Natural killer cell (primary cell): ENCODE results near the gene NFIA. TPM values are rescaled to one million over a fixed set of nuclear protein-coding genes. Genes with fewer than 3 reads are reported as not detected.

ENCODE experiments used
- ATAC-seq, 3 donors: fragments of 150-1000 bp in 2 of 3; fragments of 200-7000 bp in 1 of 3; cut with Tn5 transposase; 1 replicate in 1 of 3; 2 replicates in 2 of 3; pipeline ENCODE4 v1.10.0; 2021; ENCODE audit warnings: mild to moderate bottlenecking in 2 of 3, moderate library complexity in 2 of 3
- DNase-seq, 2 donors: peaks; one replicate each; pipeline versions ENCODE4 v3.0.0 to v3.0.0-alpha.2; 2013 to 2021; ENCODE audit warnings: mixed read lengths in 1 of 2
- H3K27ac ChIP-seq: one replicate; pipeline ENCODE4 v1.5.1; 2013; ENCODE audit warnings: mild to moderate bottlenecking, low read length
- H3K27me3 ChIP-seq: one replicate; pipeline ENCODE4 v1.6.1; 2013; ENCODE audit warnings: low read length; ENCODE audit not compliant: control insufficient read depth, insufficient read depth
- H3K36me3 ChIP-seq: one replicate; pipeline ENCODE4 v1.6.1; 2013; ENCODE audit warnings: low read length; ENCODE audit not compliant: control insufficient read depth, insufficient read depth
- H3K4me1 ChIP-seq: one replicate; pipeline ENCODE4 v1.6.1; 2013; ENCODE audit warnings: low read length; ENCODE audit not compliant: control insufficient read depth, insufficient read depth
- H3K4me3 ChIP-seq: one replicate; pipeline ENCODE4 v1.5.1; 2013; ENCODE audit warnings: low read length
- H3K9me3 ChIP-seq: one replicate; pipeline ENCODE4 v1.6.1; 2013; ENCODE audit warnings: low read length; ENCODE audit not compliant: control insufficient read depth, insufficient read depth
- H3K27ac Mint-ChIP-seq, 2 donors: one replicate each; pipeline ENCODE4 v1.8.0; 2022; ENCODE audit warnings: mild to moderate bottlenecking in 2 of 2, mixed read lengths in 2 of 2, moderate library complexity in 1 of 2
- H3K27me3 Mint-ChIP-seq, 2 donors: one replicate each; pipeline ENCODE4 v1.8.0; 2022; ENCODE audit warnings: low read depth in 2 of 2, mixed read lengths in 2 of 2
- H3K36me3 Mint-ChIP-seq: one replicate; pipeline ENCODE4 v1.8.0; 2022; ENCODE audit warnings: mixed read lengths
- H3K4me1 Mint-ChIP-seq, 2 donors: one replicate each; pipeline ENCODE4 v1.8.0; 2022; ENCODE audit warnings: mixed read lengths in 2 of 2
- H3K4me3 Mint-ChIP-seq: one replicate; pipeline ENCODE4 v1.8.0; 2022; ENCODE audit warnings: mild to moderate bottlenecking, moderate library complexity, mixed read lengths
- H3K9me3 Mint-ChIP-seq, 2 donors: one replicate each; pipeline ENCODE4 v1.8.0; 2022; ENCODE audit warnings: mixed read lengths in 2 of 2
- CTCF ChIP-seq: fragments of 200-600 bp; IDR thresholded peaks from one replicate; pipeline ENCODE4 v1.8.0; 2022; ENCODE audit warnings: antibody characterized with exemption
- WGBS: methylation state at CpG from one replicate; pipeline ENCODE4 v1.1.7; 2013; ENCODE audit warnings: missing lambda C conversion rate; ENCODE audit not compliant: insufficient coverage; 5-methylcytosine and 5-hydroxymethylcytosine counted together
- intact Hi-C: fragments of 100-400 bp; cut with micrococcal nuclease; formaldehyde crosslinking; loops from one replicate; pipeline ENCODE4 v1.14.2; 2022
- total RNA-seq, 4 donors: library from RNA; stranded (reverse); fragments of 120-200 nt in 1 of 4; gene quantifications; one replicate each; pipeline versions ENCODE4 v1.2.3 to v1.2.4, GENCODE V29; 2013 to 2022

NFIA gene
- total RNA-seq, 3 donors from 2014 or later (not counting 1 experiment from before 2014, with no cell fraction given) = 3.5 to 6.5 (median 3.6) TPM

- Mint-ChIP-seq H3K27me3 (peaks cover 5 to 45% of the 10 kb centered on the region in 2 donors), H3K36me3 (no peaks in the 10 kb centered on the region), H3K4me1 (peaks cover 5 to 11% of the 10 kb centered on the region in 2 donors), H3K27ac (no peak overlapping the region), H3K4me3 (no peak overlapping the region), H3K9me3 (no peaks in the 10 kb centered on the region)
- intact Hi-C loops = no loop called here
- ATAC-seq (peak in 1 of 3 donors; percentile 55), DNase-seq (no peak)
- H3K4me3 ChIP-seq = no peak overlapping the region
- no peak overlapping the region for H3K27ac ChIP-seq
- H3K36me3 ChIP-seq = no peaks in the 10 kb centered on the region
- no peaks in the 10 kb centered on the region for H3K27me3 ChIP-seq
- 0% methylated on average over 3 of the region's 3 CpGs for WGBS
- no peak for TF ChIP-seq CTCF
- H3K4me1 ChIP-seq = no peaks in the 10 kb centered on the region
- H3K9me3 ChIP-seq = no peaks in the 10 kb centered on the region
Measured at GRCh38 chr1:61157468-61157987, 75.2 kb downstream of the NFIA start.

DNA sequence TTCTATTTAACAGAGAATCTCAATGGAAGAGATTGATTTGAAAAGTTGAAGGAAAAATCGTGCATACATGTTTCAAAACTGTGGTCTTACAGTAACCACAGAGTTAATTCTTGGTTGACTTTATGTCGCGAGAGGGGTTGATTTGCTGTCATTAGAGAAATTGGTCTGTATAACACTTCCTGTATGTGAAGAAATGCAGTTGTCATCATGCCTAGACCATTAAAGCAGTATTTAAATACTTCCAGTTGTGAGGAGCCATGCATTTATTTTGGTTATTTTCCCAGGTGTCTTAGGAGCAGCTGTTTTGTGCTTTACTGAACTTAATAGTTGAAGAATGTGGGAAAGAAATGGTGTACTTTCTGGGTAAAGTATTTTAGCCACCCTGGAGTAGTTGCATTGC is 76.2 kb downstream of the NFIA start:
- no peak for DNase-seq
- no peak overlapping the region for H3K4me3 Mint-ChIP-seq
- H3K9me3 ChIP-seq = no peaks in the 10 kb centered on the region
- H3K27ac ChIP-seq = no peak overlapping the region
- H3K27me3 ChIP-seq = no peaks in the 10 kb centered on the region
- no peak overlapping the region for H3K4me3 ChIP-seq
- intact Hi-C loops = no loop called here
- no peak for TF ChIP-seq CTCF
- no peak overlapping the region for H3K27ac Mint-ChIP-seq
- WGBS = 14% methylated on average over 3 of the region's 3 CpGs
- H3K27me3 Mint-ChIP-seq = peaks cover 5 to 34% of the 10 kb centered on the region in 2 donors
- no peaks in the 10 kb centered on the region for H3K36me3 ChIP-seq
- no peaks in the 10 kb centered on the region for H3K9me3 Mint-ChIP-seq
- peaks cover 5 to 11% of the 10 kb centered on the region in 2 donors for H3K4me1 Mint-ChIP-seq
- no peaks in the 10 kb centered on the region for H3K36me3 Mint-ChIP-seq
- H3K4me1 ChIP-seq = no peaks in the 10 kb centered on the region
- ATAC-seq = no peak

DNA sequence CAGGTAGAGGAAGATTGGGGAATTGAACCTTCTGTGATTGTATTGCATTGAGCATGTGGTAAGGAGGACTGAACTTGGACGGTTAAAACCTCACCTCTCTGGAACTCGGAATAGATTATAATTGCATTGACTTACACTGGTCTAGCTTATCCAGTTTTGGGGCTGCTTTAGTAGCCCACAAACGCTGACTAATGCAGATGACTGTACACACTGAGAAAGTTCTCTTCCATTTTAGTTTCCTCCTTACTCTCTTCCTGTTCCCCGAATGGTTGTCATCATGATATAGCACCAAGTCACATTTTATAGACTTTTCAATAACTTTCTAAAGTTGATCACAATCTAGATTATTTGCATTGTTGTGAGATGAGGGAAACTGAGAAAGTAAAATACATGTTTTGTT is 78.2 kb downstream of the NFIA start:
- Histone ChIP-seq H3K27ac (no peak overlapping the region), H3K9me3 (no peaks in the 10 kb centered on the region), H3K36me3 (no peaks in the 10 kb centered on the region), H3K4me1 (no peaks in the 10 kb centered on the region), H3K27me3 (no peaks in the 10 kb centered on the region), H3K4me3 (no peak overlapping the region)
- no peak overlapping the region for H3K27ac Mint-ChIP-seq
- TF ChIP-seq CTCF = no peak
- H3K9me3 Mint-ChIP-seq = no peaks in the 10 kb centered on the region
- H3K27me3 Mint-ChIP-seq = peaks cover 9 to 34% of the 10 kb centered on the region in 2 donors
- peaks cover 5 to 11% of the 10 kb centered on the region in 2 donors for H3K4me1 Mint-ChIP-seq
- H3K36me3 Mint-ChIP-seq = no peaks in the 10 kb centered on the region
- peak in 1 of 3 donors; percentile 68 for ATAC-seq
- WGBS = 63% methylated on average over 4 of the region's 4 CpGs
- intact Hi-C loops = no loop called here
- DNase-seq = no peak
- no peak overlapping the region for H3K4me3 Mint-ChIP-seq
